Spleen (tissue), 11 donors: ENCODE data around the gene CPOX. TPM values are rescaled to one million over a fixed set of nuclear protein-coding genes. Genes with fewer than 3 reads are reported as not detected.

ENCODE experiments used
- DNase-seq: peaks from one replicate; pipeline ENCODE4 v3.0.0-alpha.2; 2020
- H3K27ac ChIP-seq, 8 donors: fragments of 200-600 bp; sonication (generic) in 7 of 8; 1 replicate in 4 of 8; 2 replicates in 4 of 8; pipeline versions ENCODE4 v1.5.0 to v1.8.0; 2016 to 2021; ENCODE audit warnings: inconsistent platforms in 4 of 8, mild to moderate bottlenecking in 4 of 8, moderate library complexity in 1 of 8
- H3K27me3 ChIP-seq, 7 donors: fragments of 200-600 bp; sonication (generic) in 6 of 7; replicated peaks in 1 of 7; 1 replicate in 4 of 7; 2 replicates in 3 of 7; pipeline versions ENCODE4 v1.5.0 to v1.8.0; 2016 to 2021; ENCODE audit warnings: inconsistent platforms in 3 of 7, mild to moderate bottlenecking in 1 of 7
- H3K36me3 ChIP-seq, 6 donors: fragments of 200-600 bp; sonication (generic) in 5 of 6; 1 replicate in 4 of 6; 2 replicates in 2 of 6; pipeline versions ENCODE4 v1.5.0 to v1.8.0; 2016 to 2021; ENCODE audit warnings: inconsistent platforms in 2 of 6
- H3K4me1 ChIP-seq, 6 donors: fragments of 200-600 bp; sonication (generic) in 5 of 6; 1 replicate in 3 of 6; 2 replicates in 3 of 6; pipeline versions ENCODE4 v1.5.0 to v1.8.0; 2016 to 2021; ENCODE audit warnings: inconsistent platforms in 3 of 6
- H3K4me3 ChIP-seq, 8 donors: fragments of 200-600 bp; sonication (generic) in 7 of 8; 1 replicate in 4 of 8; 2 replicates in 4 of 8; pipeline versions ENCODE4 v1.5.0 to v1.8.0; 2016 to 2021; ENCODE audit warnings: inconsistent platforms in 4 of 8, mild to moderate bottlenecking in 4 of 8, moderate library complexity in 2 of 8
- H3K9me3 ChIP-seq, 8 donors: fragments of 200-600 bp; sonication (generic) in 7 of 8; 1 replicate in 4 of 8; 2 replicates in 4 of 8; pipeline versions ENCODE4 v1.5.0 to v1.8.0; 2016 to 2021; ENCODE audit warnings: inconsistent platforms in 4 of 8
- POLR2A ChIP-seq, 3 donors: fragments of 450-650 bp; IDR thresholded peaks; one replicate each; pipeline ENCODE4 v1.5.1; 2017; ENCODE audit warnings: antibody characterized with exemption in 3 of 3, mild to moderate bottlenecking in 1 of 3
- POLR2AphosphoS5 ChIP-seq, 3 donors: sonication (generic); formaldehyde crosslinking; IDR thresholded peaks; one replicate each; pipeline ENCODE4 v1.5.1; 2017; ENCODE audit warnings: antibody characterized with exemption in 3 of 3
- WGBS, 5 donors: extraction: QIAGEN DNeasy Blood & Tissue Kit in 3 of 5; methylation state at CpG; one replicate each; pipeline versions ENCODE4 v1.1.5 to v1.1.7; 2013 to 2018; 5-methylcytosine and 5-hydroxymethylcytosine counted together
- intact Hi-C: fragments of 100-400 bp; cut with DNase I; formaldehyde crosslinking; loops from one replicate; pipeline ENCODE4 v1.15.0; 2023; ENCODE audit warnings: low total_unique reads
- polyA plus RNA-seq, 3 donors: library from polyadenylated mRNA; stranded (reverse); fragments of 200-250 nt; gene quantifications; one replicate each; pipeline ENCODE4 v1.2.1, GENCODE V29; 2013
- total RNA-seq, 7 donors: library from RNA; depleted of rRNA in 3 of 7; stranded (reverse); fragments of >200 nt in 3 of 7; fragmentation: NEBNext Ultra II Directional in 4 of 7; extraction: Animal tissue kit (Norgen Biotek cat#: 25700) in 4 of 7; gene quantifications; one replicate each; pipeline versions ENCODE4 v1.1.0 to v1.2.1, GENCODE V29; 2016 to 2021
- TF ChIP-seq, protein P1 (sequence below), 11 experiments: fragments of 200-600 bp in 7 of 11; fragments of 450-650 bp in 4 of 11; sonication (generic) in 4 of 11; IDR thresholded peaks in 8 of 11; conservative IDR thresholded peaks in 3 of 11; 1 replicate in 7 of 11; 2 replicates in 4 of 11; pipeline versions ENCODE4 v1.4.0 to v1.8.0; 2016 to 2021; ENCODE audit warnings: antibody characterized with exemption in 11 of 11, inconsistent platforms in 4 of 11, mild to moderate bottlenecking in 1 of 11
- donor health status: healthy with polysubstance abuse.
- donor health status: DM: no; HTN: no; CAD: no; lungs with moderate emphysema.
- donor health status: DM: no; HTN: no; CAD: no.
- donor health status: Bipolar disorder and iron deficiency.
- donor health status: healthy.
- donor health status: DM: no; HTN: no; CAD: no.
- donor health status: DM: yes; HTN: yes; CAD: no.

CPOX gene
- total and polyA plus RNA-seq, 10 donors = 9.8 to 26.0 (median 16.6) TPM

DNA sequence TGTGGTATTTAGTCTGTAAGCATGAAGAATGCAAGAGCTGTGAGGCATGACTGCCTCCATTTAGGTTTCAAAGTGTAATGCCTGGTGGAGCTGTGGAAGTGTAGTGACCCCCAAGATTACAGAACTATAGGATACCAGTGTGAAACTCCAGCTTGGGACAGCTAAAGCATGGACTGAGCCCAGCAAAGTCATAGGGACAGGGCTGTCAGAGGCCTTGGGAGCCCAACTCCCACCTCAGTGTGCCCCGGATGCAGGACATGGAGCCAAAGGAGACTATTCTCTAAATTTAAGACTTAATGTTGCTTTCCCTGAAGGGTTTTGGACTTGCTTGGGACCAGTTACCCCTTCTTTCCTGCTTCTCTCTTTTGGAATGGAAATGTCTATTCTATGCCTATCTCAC, 50.8 kb downstream of the CPOX start:
- no peak for DNase-seq
- intact Hi-C loops = no loop called here
- H3K4me1 ChIP-seq = peaks cover 0 to 11% (median 3%) of the 10 kb centered on the region in 6 donors
- H3K27ac ChIP-seq = no peak overlapping the region
- no peak overlapping the region for H3K4me3 ChIP-seq
- H3K36me3 ChIP-seq = no peaks in the 10 kb centered on the region
- WGBS, 5 donors = 81 to 95% (median 92%) methylated on average over 1 of the region's 1 CpG
- no peak for TF ChIP-seq POLR2A (IDR thresholded peaks at IDR 0.05)
- no peak for TF ChIP-seq POLR2AphosphoS5 (IDR thresholded peaks at IDR 0.05)
- TF ChIP-seq, protein P1, sequence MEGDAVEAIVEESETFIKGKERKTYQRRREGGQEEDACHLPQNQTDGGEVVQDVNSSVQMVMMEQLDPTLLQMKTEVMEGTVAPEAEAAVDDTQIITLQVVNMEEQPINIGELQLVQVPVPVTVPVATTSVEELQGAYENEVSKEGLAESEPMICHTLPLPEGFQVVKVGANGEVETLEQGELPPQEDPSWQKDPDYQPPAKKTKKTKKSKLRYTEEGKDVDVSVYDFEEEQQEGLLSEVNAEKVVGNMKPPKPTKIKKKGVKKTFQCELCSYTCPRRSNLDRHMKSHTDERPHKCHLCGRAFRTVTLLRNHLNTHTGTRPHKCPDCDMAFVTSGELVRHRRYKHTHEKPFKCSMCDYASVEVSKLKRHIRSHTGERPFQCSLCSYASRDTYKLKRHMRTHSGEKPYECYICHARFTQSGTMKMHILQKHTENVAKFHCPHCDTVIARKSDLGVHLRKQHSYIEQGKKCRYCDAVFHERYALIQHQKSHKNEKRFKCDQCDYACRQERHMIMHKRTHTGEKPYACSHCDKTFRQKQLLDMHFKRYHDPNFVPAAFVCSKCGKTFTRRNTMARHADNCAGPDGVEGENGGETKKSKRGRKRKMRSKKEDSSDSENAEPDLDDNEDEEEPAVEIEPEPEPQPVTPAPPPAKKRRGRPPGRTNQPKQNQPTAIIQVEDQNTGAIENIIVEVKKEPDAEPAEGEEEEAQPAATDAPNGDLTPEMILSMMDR (IDR thresholded peaks at IDR 0.05 in 8 of 11, conservative IDR thresholded peaks at IDR 0.05 in 3 of 11) = no peak
- no peaks in the 10 kb centered on the region for H3K9me3 ChIP-seq
- peaks cover 0 to 6% (median 0%) of the 10 kb centered on the region in 7 donors for H3K27me3 ChIP-seq

DNA sequence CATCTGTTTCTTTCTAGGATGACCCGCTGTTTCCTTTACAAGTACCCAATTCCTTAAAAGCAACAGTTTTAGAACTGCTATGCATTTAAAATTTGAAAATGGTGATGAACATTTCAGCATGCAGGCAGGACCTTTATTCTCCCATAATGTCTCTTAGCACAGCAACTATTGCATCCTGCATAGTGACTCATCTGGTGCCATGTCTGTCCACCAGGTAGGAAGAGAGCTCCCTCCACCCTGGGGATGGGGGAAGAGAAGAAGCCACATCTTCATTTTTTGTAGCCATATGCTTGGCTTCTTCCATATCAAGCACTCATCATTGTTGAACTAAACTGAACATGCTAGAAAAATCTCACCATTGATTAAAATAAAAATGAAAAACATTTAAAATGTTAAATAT, 51.7 kb downstream of the CPOX start:
- no peaks in the 10 kb centered on the region for H3K9me3 ChIP-seq
- DNase-seq = no peak
- TF ChIP-seq, protein P1 (IDR thresholded peaks at IDR 0.05 in 8 of 11, conservative IDR thresholded peaks at IDR 0.05 in 3 of 11) = no peak
- no peak for TF ChIP-seq POLR2A (IDR thresholded peaks at IDR 0.05)
- no peak for TF ChIP-seq POLR2AphosphoS5 (IDR thresholded peaks at IDR 0.05)

DNA sequence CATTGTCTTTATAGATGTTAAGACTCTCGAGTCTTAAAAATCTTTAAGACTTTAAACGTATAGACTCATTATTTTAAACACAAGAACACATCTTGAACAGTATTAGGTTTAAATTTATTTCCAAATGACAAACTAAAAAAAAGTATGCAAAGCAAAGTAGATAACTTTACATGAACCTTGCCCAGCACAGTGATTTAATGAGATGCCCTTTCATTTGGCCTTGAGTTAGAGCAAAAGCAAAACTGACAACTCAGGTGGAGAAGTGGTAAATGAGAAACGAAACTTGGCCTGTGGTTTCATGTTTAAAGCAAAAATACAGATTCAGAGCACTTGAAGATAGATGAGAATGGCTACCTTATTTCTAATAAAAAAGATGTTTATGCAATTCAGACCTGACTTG, 53.1 kb downstream of the CPOX start:
- intact Hi-C loops = no loop called here
- no peak for TF ChIP-seq POLR2A (IDR thresholded peaks at IDR 0.05)
- no peak for TF ChIP-seq POLR2AphosphoS5 (IDR thresholded peaks at IDR 0.05)
- TF ChIP-seq, protein P1 (IDR thresholded peaks at IDR 0.05 in 8 of 11, conservative IDR thresholded peaks at IDR 0.05 in 3 of 11) = no peak

More for the DNA sequence above, 51.7 kb downstream of the CPOX start:
- Histone ChIP-seq H3K4me1 (peaks cover 0 to 11% (median 3%) of the 10 kb centered on the region in 6 donors), H3K27me3 (peaks cover 0 to 1% (median 0%) of the 10 kb centered on the region in 7 donors), H3K27ac (no peak overlapping the region), H3K36me3 (no peaks in the 10 kb centered on the region), H3K4me3 (no peak overlapping the region)
- intact Hi-C loops = no loop called here
- 88 to 98% (median 95%) methylated on average over 1 of the region's 1 CpG for WGBS, 5 donors

DNA sequence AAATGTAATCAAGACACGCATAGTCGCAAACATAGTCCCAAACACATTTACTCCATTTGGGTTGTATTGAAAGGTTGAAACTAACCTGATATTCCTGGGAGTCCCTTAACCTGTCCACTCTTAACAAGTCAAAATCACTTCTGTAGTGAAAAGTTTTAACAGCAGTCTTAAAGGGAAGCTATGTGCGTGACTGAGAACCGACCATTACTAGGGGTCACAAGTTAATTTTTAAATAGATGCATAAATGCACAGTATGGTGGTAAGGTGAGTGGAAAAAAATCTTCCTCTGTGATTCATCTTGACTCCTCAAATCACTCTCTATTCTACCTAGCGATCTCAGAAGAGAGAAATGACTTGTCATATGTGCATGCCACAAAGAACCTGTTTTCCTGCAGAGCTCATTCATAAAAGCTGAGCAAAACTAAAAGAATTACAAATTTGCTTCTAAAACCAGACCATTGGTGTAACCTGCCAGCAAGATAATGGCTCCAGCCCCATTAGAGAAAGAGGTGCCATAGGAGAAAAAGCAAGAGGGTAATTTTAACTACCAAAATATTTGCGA, 56.9 kb downstream of the CPOX start:
- Histone ChIP-seq H3K27ac (peak overlapping the region in 2 of 8 donors; percentile 16 to 40), H3K4me1 (peaks cover 0 to 11% (median 3%) of the 10 kb centered on the region in 6 donors), H3K27me3 (no peaks in the 10 kb centered on the region), H3K9me3 (no peaks in the 10 kb centered on the region), H3K4me3 (no peak overlapping the region), H3K36me3 (no peaks in the 10 kb centered on the region)
- WGBS, 5 donors = 74 to 88% (median 82%) methylated on average over 6 of the region's 6 CpGs
- TF ChIP-seq, protein P1 (IDR thresholded peaks at IDR 0.05 in 8 of 11, conservative IDR thresholded peaks at IDR 0.05 in 3 of 11) = no peak
- TF ChIP-seq POLR2AphosphoS5 (IDR thresholded peaks at IDR 0.05) = no peak
- TF ChIP-seq POLR2A (IDR thresholded peaks at IDR 0.05) = no peak
- DNase-seq = no peak
- intact Hi-C loops = no loop called here

More for the DNA sequence above, 53.1 kb downstream of the CPOX start:
- Histone ChIP-seq H3K4me3 (no peak overlapping the region), H3K27me3 (no peaks in the 10 kb centered on the region), H3K9me3 (no peaks in the 10 kb centered on the region), H3K4me1 (peaks cover 0 to 11% (median 3%) of the 10 kb centered on the region in 6 donors), H3K36me3 (no peaks in the 10 kb centered on the region), H3K27ac (peak overlapping the region in 3 of 8 donors; percentile 1 to 32 (median 10))
- 57 to 66% (median 65%) methylated on average over 3 of the region's 3 CpGs for WGBS, 5 donors
- no peak for DNase-seq
